ENCODE data around the gene OSBPL5.
A peak's percentile ranks its signal among the peaks of the same experiment; 100 is the strongest.

The OSBPL5 gene

GRCh38 chr11:3096909-3097530 lies 68.1 kb downstream of the OSBPL5 start:
- no peak for DNase-seq (ENCODE audit: low read depth)

GRCh38 chr11:3095712-3096361 lies 69.3 kb downstream of the OSBPL5 start:
- no peak for DNase-seq (ENCODE audit: low read depth)

GRCh38 chr11:3094223-3094824 lies 70.8 kb downstream of the OSBPL5 start:
- DNase-seq (ENCODE audit: low read depth), result no peak

- DNase-seq (ENCODE audit: low read depth), result no peak
These were observed 71.6 kb downstream of the OSBPL5 start for GRCh38 chr11:3093281-3094191.

GRCh38 chr11:3092603-3093141 lies 72.4 kb downstream of the OSBPL5 start:
- DNase-seq (ENCODE audit: low read depth), result no peak

- peak; percentile 53 for DNase-seq (ENCODE audit: low read depth)
These were observed 73.1 kb downstream of the OSBPL5 start for GRCh38 chr11:3091846-3092602.

GRCh38 chr11:3091081-3091845 lies 73.8 kb downstream of the OSBPL5 start:
- no peak for DNase-seq (ENCODE audit: low read depth)

- DNase-seq (ENCODE audit: low read depth), result no peak
These were observed 74.8 kb downstream of the OSBPL5 start for GRCh38 chr11:3090096-3090901.

GRCh38 chr11:3089236-3090061 lies 75.7 kb downstream of the OSBPL5 start:
- no peak for DNase-seq (ENCODE audit: low read depth)

- no peak for DNase-seq (ENCODE audit: low read depth)
These were observed 76.3 kb downstream of the OSBPL5 start for GRCh38 chr11:3088806-3089205.

- DNase-seq (ENCODE audit: low read depth), result no peak
These were observed 77.0 kb downstream of the OSBPL5 start for GRCh38 chr11:3087821-3088800.

GRCh38 chr11:3087373-3087772 lies 77.7 kb downstream of the OSBPL5 start:
- DNase-seq (ENCODE audit: low read depth), result no peak

- no peak for DNase-seq (ENCODE audit: low read depth)
These were observed 78.4 kb downstream of the OSBPL5 start for GRCh38 chr11:3086671-3087150.

- DNase-seq (ENCODE audit: low read depth), result no peak
These were observed 79.0 kb downstream of the OSBPL5 start for GRCh38 chr11:3086114-3086513.

- DNase-seq (ENCODE audit: low read depth), result no peak
These were observed 80.1 kb downstream of the OSBPL5 start for GRCh38 chr11:3085052-3085451.

- no peak for DNase-seq (ENCODE audit: low read depth)
These were observed 81.8 kb downstream of the OSBPL5 start for GRCh38 chr11:3083321-3083720.

GRCh38 chr11:3081386-3081751 lies 83.7 kb downstream of the OSBPL5 start:
- no peak for DNase-seq (ENCODE audit: low read depth)

Measured in activated gamma-delta T cell treated with anti-CD3 and anti-CD28 coated beads, Interleukin-2, amount 50 U/mL, for 16 hours (primary cell).